Natural killer cell (primary cell): ENCODE data around the gene KISS1R. TPM values are rescaled to one million over a fixed set of nuclear protein-coding genes. Genes with fewer than 3 reads are reported as not detected.
"Not testable (repeated sequence)": the region's sequence is repeated elsewhere in the genome, so short reads cannot be mapped to it uniquely, and the experiment has no call there.

Source experiments
- ATAC-seq, 3 donors: fragments of 150-1000 bp in 2 of 3; fragments of 200-7000 bp in 1 of 3; cut with Tn5 transposase; 1 replicate in 1 of 3; 2 replicates in 2 of 3; pipeline ENCODE4 v1.10.0; 2021; ENCODE audit warnings: mild to moderate bottlenecking in 2 of 3, moderate library complexity in 2 of 3
- DNase-seq, 2 donors: peaks; one replicate each; pipeline versions ENCODE4 v3.0.0 to v3.0.0-alpha.2; 2013 to 2021; ENCODE audit warnings: mixed read lengths in 1 of 2
- H3K27ac ChIP-seq: one replicate; pipeline ENCODE4 v1.5.1; 2013; ENCODE audit warnings: mild to moderate bottlenecking, low read length
- H3K27me3 ChIP-seq: one replicate; pipeline ENCODE4 v1.6.1; 2013; ENCODE audit warnings: low read length; ENCODE audit not compliant: control insufficient read depth, insufficient read depth
- H3K36me3 ChIP-seq: one replicate; pipeline ENCODE4 v1.6.1; 2013; ENCODE audit warnings: low read length; ENCODE audit not compliant: control insufficient read depth, insufficient read depth
- H3K4me1 ChIP-seq: one replicate; pipeline ENCODE4 v1.6.1; 2013; ENCODE audit warnings: low read length; ENCODE audit not compliant: control insufficient read depth, insufficient read depth
- H3K4me3 ChIP-seq: one replicate; pipeline ENCODE4 v1.5.1; 2013; ENCODE audit warnings: low read length
- H3K9me3 ChIP-seq: one replicate; pipeline ENCODE4 v1.6.1; 2013; ENCODE audit warnings: low read length; ENCODE audit not compliant: control insufficient read depth, insufficient read depth
- H3K27ac Mint-ChIP-seq, 2 donors: one replicate each; pipeline ENCODE4 v1.8.0; 2022; ENCODE audit warnings: mild to moderate bottlenecking in 2 of 2, mixed read lengths in 2 of 2, moderate library complexity in 1 of 2
- H3K27me3 Mint-ChIP-seq, 2 donors: one replicate each; pipeline ENCODE4 v1.8.0; 2022; ENCODE audit warnings: low read depth in 2 of 2, mixed read lengths in 2 of 2
- H3K36me3 Mint-ChIP-seq: one replicate; pipeline ENCODE4 v1.8.0; 2022; ENCODE audit warnings: mixed read lengths
- H3K4me1 Mint-ChIP-seq, 2 donors: one replicate each; pipeline ENCODE4 v1.8.0; 2022; ENCODE audit warnings: mixed read lengths in 2 of 2
- H3K4me3 Mint-ChIP-seq: one replicate; pipeline ENCODE4 v1.8.0; 2022; ENCODE audit warnings: mild to moderate bottlenecking, moderate library complexity, mixed read lengths
- H3K9me3 Mint-ChIP-seq, 2 donors: one replicate each; pipeline ENCODE4 v1.8.0; 2022; ENCODE audit warnings: mixed read lengths in 2 of 2
- WGBS: methylation state at CpG from one replicate; pipeline ENCODE4 v1.1.7; 2013; ENCODE audit warnings: missing lambda C conversion rate; ENCODE audit not compliant: insufficient coverage; 5-methylcytosine and 5-hydroxymethylcytosine counted together
- intact Hi-C: fragments of 100-400 bp; cut with micrococcal nuclease; formaldehyde crosslinking; loops from one replicate; pipeline ENCODE4 v1.14.2; 2022
- total RNA-seq, 4 donors: library from RNA; stranded (reverse); fragments of 120-200 nt in 1 of 4; gene quantifications; one replicate each; pipeline versions ENCODE4 v1.2.3 to v1.2.4, GENCODE V29; 2013 to 2022
- TF ChIP-seq, protein P1 (sequence below): fragments of 200-600 bp; IDR thresholded peaks from one replicate; pipeline ENCODE4 v1.8.0; 2022; ENCODE audit warnings: antibody characterized with exemption

Gene KISS1R
- total RNA-seq, 3 donors from 2014 or later (not counting 1 experiment from before 2014, with no cell fraction given), result 0.31 TPM; not detected in 2

DNA sequence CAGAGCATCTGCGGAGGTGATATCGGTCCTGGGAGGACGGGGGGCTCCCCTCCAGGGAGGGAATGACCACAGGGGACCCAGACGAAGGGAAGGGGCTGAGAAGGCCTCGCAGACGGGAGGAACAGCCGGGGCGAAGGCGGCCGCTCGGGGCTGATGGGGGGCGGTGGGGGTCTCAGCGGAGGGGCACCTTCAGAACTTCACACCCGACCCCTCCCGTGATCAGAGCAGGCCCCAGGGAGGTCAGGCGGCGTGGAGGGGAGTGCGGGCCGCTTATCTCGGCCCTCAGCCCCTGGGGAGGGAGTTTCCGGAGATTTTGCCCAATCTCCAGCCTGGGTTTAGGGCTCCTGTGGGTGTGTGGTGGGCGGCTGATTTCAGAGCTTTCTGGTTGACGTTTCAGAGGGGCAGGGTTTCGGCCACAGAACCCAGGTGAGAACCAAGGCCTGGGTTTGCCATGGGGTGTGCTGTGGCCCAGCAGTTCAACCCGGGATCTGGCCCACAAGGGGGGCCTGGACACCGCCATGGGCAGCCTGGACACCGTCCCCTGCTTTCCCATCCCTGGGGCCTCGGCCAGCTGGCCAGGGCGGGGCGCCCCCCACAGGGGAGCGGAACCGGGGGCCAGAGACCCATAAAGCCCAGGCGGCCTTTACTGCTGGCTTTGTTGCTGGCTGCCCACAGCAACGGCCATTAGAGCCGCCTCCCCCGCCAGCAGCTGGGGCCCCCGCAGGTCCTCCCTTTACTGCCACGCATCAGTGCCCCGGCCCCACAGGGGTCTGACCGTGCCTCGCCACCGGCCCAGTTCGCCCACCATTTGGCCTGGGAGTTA lies 37.8 kb downstream of the KISS1R start:
- ATAC-seq (no peak), DNase-seq (no peak)
- 85% methylated on average over 43 of the region's 43 CpGs for WGBS
- Histone ChIP-seq H3K4me1 (peaks cover 23% of the 10 kb centered on the region), H3K36me3 (no peaks in the 10 kb centered on the region), H3K9me3 (no peaks in the 10 kb centered on the region), H3K27ac (no peak overlapping the region), H3K4me3 (no peak overlapping the region), H3K27me3 (no peaks in the 10 kb centered on the region)
- Mint-ChIP-seq H3K36me3 (no peaks in the 10 kb centered on the region), H3K27ac (peak overlapping the region in 1 of 2 donors; percentile 40), H3K9me3 (no peaks in the 10 kb centered on the region), H3K27me3 (no peaks in the 10 kb centered on the region), H3K4me3 (no peak overlapping the region), H3K4me1 (peaks cover 0 to 11% of the 10 kb centered on the region in 2 donors)
- TF ChIP-seq, protein P1, sequence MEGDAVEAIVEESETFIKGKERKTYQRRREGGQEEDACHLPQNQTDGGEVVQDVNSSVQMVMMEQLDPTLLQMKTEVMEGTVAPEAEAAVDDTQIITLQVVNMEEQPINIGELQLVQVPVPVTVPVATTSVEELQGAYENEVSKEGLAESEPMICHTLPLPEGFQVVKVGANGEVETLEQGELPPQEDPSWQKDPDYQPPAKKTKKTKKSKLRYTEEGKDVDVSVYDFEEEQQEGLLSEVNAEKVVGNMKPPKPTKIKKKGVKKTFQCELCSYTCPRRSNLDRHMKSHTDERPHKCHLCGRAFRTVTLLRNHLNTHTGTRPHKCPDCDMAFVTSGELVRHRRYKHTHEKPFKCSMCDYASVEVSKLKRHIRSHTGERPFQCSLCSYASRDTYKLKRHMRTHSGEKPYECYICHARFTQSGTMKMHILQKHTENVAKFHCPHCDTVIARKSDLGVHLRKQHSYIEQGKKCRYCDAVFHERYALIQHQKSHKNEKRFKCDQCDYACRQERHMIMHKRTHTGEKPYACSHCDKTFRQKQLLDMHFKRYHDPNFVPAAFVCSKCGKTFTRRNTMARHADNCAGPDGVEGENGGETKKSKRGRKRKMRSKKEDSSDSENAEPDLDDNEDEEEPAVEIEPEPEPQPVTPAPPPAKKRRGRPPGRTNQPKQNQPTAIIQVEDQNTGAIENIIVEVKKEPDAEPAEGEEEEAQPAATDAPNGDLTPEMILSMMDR, result no peak
- intact Hi-C loops, result no loop called here

DNA sequence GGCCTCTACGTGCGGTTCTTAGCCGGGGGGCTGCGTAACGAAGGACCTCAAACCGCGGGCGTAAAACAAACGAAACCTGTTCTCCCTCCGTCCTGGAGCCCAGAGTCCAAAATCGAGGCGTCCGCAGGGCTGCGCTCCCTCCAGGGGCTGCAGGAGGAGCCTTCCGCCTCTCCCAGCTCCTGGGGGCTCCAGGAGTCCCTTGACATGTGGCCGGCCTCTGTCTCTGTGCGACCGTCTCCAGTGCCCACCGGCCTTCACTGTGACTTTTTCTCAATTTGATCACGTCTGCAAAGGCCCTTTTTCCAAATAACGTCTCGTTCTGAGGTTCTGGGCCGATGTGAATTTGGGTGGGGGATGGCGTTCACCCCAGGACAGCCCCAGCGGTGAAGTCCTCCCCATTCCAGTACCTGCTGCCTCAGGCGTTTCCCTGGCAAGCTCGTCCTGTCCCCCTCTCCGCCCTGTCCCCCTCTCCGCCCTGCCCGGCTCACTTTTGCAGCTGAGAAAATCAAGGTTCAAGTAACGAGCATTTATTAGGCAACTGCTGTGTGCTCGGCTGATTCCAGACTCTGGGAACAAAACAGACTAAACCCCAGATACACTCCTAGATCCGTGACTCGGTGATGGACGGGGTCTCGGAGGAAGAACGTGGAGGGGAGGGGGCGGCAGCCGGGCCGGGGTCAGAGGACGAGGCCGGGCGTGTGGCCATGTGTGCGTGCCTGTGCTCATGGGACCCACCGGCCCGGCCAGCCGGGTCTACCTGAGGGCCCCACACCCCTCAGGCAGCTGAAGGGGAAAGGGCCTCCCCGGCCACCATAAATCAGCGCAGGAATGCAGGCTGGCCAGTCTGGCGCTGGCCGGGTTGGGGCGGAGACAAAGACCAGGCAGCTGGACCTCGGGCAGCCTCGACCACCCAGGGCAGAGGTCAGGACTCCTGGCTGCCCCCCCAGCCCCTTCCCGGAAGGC lies 39.0 kb downstream of the KISS1R start:
- no peaks in the 10 kb centered on the region for H3K27me3 ChIP-seq
- Mint-ChIP-seq H3K9me3 (no peaks in the 10 kb centered on the region), H3K27me3 (no peaks in the 10 kb centered on the region), H3K4me1 (peaks cover 0 to 11% of the 10 kb centered on the region in 2 donors), H3K36me3 (no peaks in the 10 kb centered on the region), H3K4me3 (no peak overlapping the region), H3K27ac (no peak overlapping the region)
- peaks cover 21% of the 10 kb centered on the region for H3K4me1 ChIP-seq
- TF ChIP-seq, protein P1, result no peak
- H3K4me3 ChIP-seq, result no peak overlapping the region
- H3K27ac ChIP-seq, result no peak overlapping the region
- peaks cover 2% of the 10 kb centered on the region for H3K36me3 ChIP-seq
- intact Hi-C loops, result no loop called here
- ATAC-seq, result no peak
- DNase-seq, result no peak
- no peaks in the 10 kb centered on the region for H3K9me3 ChIP-seq
- WGBS, result 97% methylated on average over 55 of the region's 55 CpGs

DNA sequence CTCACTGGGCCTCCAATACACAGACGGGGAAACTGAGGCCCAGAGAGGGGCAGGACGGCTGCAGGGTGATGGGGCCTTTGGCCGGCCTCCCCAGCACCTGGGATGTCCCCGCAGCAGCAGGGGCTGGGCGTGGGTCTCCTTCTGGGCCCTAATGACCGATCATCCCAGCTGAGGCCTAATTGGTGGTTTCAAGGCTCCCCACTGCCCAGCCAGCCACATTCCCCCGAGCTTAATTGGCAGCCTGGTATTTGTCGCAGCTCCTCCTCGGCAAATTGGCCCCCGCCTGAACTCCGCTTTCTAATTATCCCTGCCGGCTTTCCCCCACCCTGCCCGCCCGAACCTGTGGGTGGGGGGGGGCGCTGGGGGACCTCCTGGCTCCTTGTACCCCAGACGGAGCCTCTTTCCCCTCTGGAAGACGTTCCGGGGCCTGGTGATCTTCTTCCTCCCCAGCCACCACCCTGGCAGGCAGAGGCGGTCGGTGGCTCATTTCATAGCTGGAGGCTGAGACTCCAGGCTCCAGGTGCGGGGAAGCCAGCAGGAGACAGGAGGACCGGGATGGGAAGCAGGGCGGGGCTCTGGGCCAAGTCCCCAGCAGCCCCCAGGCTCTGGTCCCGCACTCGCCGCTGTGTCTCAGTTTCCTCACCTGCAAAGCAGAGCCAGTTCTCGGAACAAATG lies 39.8 kb downstream of the KISS1R start:
- Mint-ChIP-seq H3K4me3 (no peak overlapping the region), H3K36me3 (no peaks in the 10 kb centered on the region), H3K9me3 (no peaks in the 10 kb centered on the region), H3K27ac (no peak overlapping the region), H3K27me3 (no peaks in the 10 kb centered on the region), H3K4me1 (peaks cover 0 to 11% of the 10 kb centered on the region in 2 donors)
- Histone ChIP-seq H3K36me3 (peaks cover 2% of the 10 kb centered on the region), H3K27ac (no peak overlapping the region), H3K4me1 (peaks cover 21% of the 10 kb centered on the region), H3K4me3 (no peak overlapping the region), H3K27me3 (no peaks in the 10 kb centered on the region), H3K9me3 (no peaks in the 10 kb centered on the region)
- no peak for ATAC-seq
- intact Hi-C loops, result no loop called here
- no peak for DNase-seq
- TF ChIP-seq, protein P1, result no peak
- WGBS, result 92% methylated on average over 27 of the region's 27 CpGs

DNA sequence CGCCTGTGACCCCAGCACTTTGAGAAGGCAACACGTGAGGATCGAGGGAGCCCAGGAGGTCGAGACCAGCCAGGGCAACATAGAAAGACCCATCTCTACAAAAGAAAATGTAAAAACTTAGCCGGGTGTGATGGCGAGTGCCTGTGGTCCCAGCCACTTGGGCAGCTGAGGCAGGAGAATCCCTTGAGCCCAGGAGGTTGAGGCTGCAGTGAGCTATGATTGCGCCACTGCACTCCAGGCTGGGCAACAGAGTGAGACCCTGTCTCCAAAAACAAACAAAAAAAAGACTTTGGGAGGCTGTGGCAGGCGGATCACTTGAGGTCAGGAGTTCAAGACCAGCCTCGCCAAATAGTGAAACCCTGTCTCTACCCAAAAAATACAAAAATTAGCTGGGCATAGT lies 40.4 kb downstream of the KISS1R start:
- ATAC-seq, H3K27me3 Mint-ChIP-seq, H3K27me3 ChIP-seq, H3K27ac ChIP-seq, H3K4me3 Mint-ChIP-seq, H3K4me3 ChIP-seq, H3K36me3 ChIP-seq, H3K27ac Mint-ChIP-seq, DNase-seq, H3K36me3 Mint-ChIP-seq, H3K9me3 ChIP-seq, intact Hi-C loops, H3K9me3 Mint-ChIP-seq: not testable (repeated sequence)
- H3K4me1 Mint-ChIP-seq, result peaks cover 0 to 11% of the 10 kb centered on the region in 2 donors
- peaks cover 16% of the 10 kb centered on the region for H3K4me1 ChIP-seq
- 96% methylated on average over 9 of the region's 9 CpGs for WGBS
